Measurements from ENCODE around the gene USB1. TPM values are rescaled to one million over a fixed set of nuclear protein-coding genes. Genes with fewer than 3 reads are reported as not detected.
A peak's percentile ranks its signal among the peaks of the same experiment; 100 is the strongest.

USB1 gene, protein sequence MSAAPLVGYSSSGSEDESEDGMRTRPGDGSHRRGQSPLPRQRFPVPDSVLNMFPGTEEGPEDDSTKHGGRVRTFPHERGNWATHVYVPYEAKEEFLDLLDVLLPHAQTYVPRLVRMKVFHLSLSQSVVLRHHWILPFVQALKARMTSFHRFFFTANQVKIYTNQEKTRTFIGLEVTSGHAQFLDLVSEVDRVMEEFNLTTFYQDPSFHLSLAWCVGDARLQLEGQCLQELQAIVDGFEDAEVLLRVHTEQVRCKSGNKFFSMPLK
- 10 to 100 TPM; 32.9 to 37.5 TPM for total RNA-seq

DNA sequence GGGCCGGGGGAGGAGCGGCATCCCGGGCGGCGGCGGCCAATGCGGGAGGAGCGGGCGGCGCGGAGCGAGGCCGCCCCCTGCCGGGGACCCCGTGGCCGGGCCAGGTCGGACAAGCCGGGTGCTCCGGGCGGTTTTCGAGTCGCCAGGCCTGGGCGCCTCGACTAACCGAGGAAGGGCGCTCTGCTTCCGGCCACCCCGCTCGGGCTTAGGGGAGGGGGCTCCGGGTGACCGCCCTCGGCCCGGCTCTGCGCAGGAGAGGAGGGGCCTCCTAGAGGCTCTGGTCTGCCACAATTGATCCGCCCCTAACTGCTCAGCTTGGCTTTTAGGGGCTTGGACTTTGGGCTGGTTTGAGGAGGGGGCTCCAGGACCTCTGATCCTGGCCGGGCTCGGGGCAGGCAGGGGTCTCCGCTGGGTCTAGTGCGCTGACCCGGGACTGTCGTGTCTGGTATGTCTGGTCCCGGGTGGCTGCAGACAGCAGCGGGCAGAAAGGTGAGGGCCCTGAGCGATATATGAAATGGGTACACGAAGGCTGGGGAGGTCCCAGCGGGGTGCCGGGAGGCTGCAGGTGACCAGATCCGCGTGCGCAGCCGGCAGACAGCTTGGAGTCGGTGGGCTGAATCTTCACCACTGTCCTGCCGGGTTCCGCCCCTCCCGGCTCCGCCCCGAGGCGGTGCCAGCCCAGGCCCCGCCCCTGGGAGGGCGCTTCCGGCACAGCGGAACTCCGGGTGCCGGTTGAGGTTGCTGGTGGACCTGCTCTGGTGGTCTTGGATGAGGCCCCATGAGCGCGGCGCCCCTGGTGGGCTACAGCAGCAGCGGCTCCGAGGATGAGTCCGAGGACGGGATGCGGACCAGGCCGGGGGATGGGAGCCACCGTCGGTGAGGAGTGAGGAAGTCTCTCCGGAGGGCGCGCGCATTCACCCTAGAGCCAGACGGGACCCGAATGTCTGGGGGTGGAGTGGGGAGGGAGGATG lies at the start of gene USB1:
Gene USB1 (plus strand): TSS at position 702 of the 971 bp plus-strand sequence. CDS start 77 bp downstream, at position 779.
- Mint-ChIP-seq H3K4me3 (peak within 1 kb of the TSS; percentile 90), H3K27me3 (no peaks in the 10 kb centered on the region), H3K36me3 (ENCODE audit: low read depth) (peaks cover 16% of the 10 kb centered on the region), H3K9me3 (no peaks in the 10 kb centered on the region), H3K4me1 (ENCODE audit: low read depth) (peaks cover 40% of the 10 kb centered on the region), H3K27ac (peak within 1 kb of the TSS; percentile 89)
- TF ChIP-seq, protein P1, sequence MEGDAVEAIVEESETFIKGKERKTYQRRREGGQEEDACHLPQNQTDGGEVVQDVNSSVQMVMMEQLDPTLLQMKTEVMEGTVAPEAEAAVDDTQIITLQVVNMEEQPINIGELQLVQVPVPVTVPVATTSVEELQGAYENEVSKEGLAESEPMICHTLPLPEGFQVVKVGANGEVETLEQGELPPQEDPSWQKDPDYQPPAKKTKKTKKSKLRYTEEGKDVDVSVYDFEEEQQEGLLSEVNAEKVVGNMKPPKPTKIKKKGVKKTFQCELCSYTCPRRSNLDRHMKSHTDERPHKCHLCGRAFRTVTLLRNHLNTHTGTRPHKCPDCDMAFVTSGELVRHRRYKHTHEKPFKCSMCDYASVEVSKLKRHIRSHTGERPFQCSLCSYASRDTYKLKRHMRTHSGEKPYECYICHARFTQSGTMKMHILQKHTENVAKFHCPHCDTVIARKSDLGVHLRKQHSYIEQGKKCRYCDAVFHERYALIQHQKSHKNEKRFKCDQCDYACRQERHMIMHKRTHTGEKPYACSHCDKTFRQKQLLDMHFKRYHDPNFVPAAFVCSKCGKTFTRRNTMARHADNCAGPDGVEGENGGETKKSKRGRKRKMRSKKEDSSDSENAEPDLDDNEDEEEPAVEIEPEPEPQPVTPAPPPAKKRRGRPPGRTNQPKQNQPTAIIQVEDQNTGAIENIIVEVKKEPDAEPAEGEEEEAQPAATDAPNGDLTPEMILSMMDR (IDR thresholded peaks at IDR 0.05): peak; percentile 67
- ATAC-seq (peak; percentile 82), DNase-seq (peak; percentile 83)
- ChIA-PET POLR2A (interaction anchor here (0.5 to 2.4 kb wide), 7 partner anchors 100 to 542 kb away, joined by 3 to 7 read pairs (median 3); partner anchors contain the start of genes CFAP20 and KATNB1), CTCF (interaction anchor here (1.0 to 4.3 kb wide), 9 partner anchors 9 to 425 kb away, joined by 3 to 36 read pairs (median 4); partner anchors contain the start of gene CFAP20)
- intact Hi-C loops (cut with micrococcal nuclease): loop anchor here (5.0 kb wide), 1 partner anchor 104 kb away; no protein-coding TSS in a partner anchor

DNA sequence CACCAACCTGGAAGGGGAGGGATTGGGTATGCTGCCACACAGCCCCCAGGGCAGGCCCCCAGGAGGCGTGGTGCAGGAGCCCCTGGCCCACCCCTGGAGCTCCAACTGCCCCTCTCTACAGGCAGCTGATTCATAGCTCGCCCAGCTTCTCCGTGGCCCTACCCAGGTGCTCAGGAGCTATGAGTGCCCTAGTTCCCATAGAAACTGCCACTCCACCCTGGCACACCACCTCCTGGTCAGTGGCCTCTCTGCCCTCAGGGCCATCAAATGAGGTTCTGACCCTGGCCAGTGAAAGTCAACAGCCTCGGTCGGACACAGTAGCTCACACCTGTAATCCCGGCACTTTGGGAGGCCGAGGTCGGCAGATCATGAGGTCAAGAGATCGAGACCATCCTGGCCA lies 48.3 kb upstream of the USB1 start:
- Mint-ChIP-seq H3K4me1 (ENCODE audit: low read depth) (no peaks in the 10 kb centered on the region), H3K27me3 (no peaks in the 10 kb centered on the region), H3K27ac (no peak overlapping the region), H3K9me3 (no peaks in the 10 kb centered on the region), H3K4me3 (no peak overlapping the region), H3K36me3 (ENCODE audit: low read depth) (no peaks in the 10 kb centered on the region)
- ChIA-PET POLR2A (no interaction called here), CTCF (no interaction called here)
- DNase-seq: no peak
- intact Hi-C loops (cut with micrococcal nuclease): no loop called here
- ATAC-seq: no peak
- TF ChIP-seq, protein P1 (IDR thresholded peaks at IDR 0.05): no peak

DNA sequence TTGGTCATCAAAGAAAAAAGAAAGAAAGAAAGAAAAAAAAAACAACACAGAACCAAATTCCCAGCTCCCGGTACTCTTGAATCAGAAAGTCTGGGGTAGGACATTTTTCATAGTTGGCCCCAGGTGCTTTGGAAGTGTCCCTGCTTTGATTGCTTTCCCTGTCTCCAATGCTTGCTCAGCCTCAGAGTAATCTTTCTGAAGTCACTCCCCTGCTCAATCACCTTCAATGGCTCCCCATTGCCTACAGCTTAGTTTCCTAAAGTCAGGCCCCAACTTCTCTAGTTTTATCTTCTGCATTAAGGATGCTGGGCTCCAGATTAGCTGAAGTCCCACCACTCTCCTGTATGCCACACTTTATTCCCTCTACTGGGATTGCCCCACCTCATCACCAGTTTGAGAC lies 47.4 kb upstream of the USB1 start:
- Mint-ChIP-seq H3K27me3 (no peaks in the 10 kb centered on the region), H3K9me3 (no peaks in the 10 kb centered on the region), H3K4me1 (ENCODE audit: low read depth) (no peaks in the 10 kb centered on the region), H3K27ac (no peak overlapping the region), H3K4me3 (no peak overlapping the region), H3K36me3 (ENCODE audit: low read depth) (no peaks in the 10 kb centered on the region)
- ChIA-PET CTCF (no interaction called here), POLR2A (no interaction called here)
- ATAC-seq (no peak), DNase-seq (no peak)
- TF ChIP-seq, protein P1 (IDR thresholded peaks at IDR 0.05): no peak
- intact Hi-C loops (cut with micrococcal nuclease): no loop called here

DNA sequence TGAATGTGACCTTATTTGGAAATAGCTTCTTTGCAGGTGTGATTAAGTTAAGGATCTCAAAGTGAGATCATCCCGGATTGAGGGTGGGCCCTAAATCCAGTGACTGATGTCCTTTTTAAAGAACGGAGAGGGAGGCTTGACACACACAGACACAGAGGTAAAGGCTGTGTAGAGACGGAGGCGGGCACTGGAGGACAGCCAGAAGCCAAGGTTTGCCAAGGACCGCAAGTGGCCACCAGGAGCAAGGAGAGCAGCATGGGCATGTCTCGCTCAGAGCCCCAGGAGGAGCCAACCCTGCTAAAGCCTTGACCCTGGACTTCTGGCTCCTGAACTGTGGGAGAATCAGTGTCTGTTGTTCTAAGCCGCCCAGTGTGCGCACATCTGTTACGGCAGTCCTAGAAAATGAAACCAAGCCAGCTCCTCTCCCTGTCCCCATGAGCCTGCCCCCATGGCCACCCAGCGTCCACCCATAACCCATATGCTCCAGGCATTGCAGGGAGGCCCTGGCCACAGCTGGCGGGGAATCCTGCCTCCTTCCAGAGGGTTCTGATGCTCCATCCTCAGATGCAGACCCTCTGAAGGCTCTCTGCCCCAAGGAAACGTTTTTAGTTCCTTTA lies 45.5 kb upstream of the USB1 start:
- Mint-ChIP-seq H3K27ac (no peak overlapping the region), H3K27me3 (no peaks in the 10 kb centered on the region), H3K4me1 (ENCODE audit: low read depth) (no peaks in the 10 kb centered on the region), H3K36me3 (ENCODE audit: low read depth) (no peaks in the 10 kb centered on the region), H3K9me3 (no peaks in the 10 kb centered on the region), H3K4me3 (no peak overlapping the region)
- ATAC-seq (no peak), DNase-seq (no peak)
- intact Hi-C loops (cut with micrococcal nuclease): no loop called here
- TF ChIP-seq, protein P1 (IDR thresholded peaks at IDR 0.05): no peak
- POLR2A ChIA-PET: no interaction called here
- CTCF ChIA-PET: no interaction called here

Measured in activated CD8-positive, alpha-beta T cell treated with anti-CD3 and anti-CD28 coated beads for 36 hours (primary cell).